Hematopoietic multipotent progenitor cell (in vitro differentiated cells): ENCODE measurements around the gene MTERF1. TPM values are rescaled to one million over a fixed set of nuclear protein-coding genes. Genes with fewer than 3 reads are reported as not detected.

Experiments used
- DNase-seq, 3 donors: peaks; one replicate each; pipeline ENCODE4 v3.0.0-alpha.2; 2011 to 2015; ENCODE audit warnings: low read depth in 2 of 3, low spot score in 2 of 3
- total RNA-seq: library from RNA; depleted of rRNA; stranded (reverse); fragments of >200 nt; gene quantifications from one replicate; pipeline ENCODE4 v1.2.3, GENCODE V29; 2012

The MTERF1 gene
- total RNA-seq, 1 donor, result 4.6 TPM

- DNase-seq, result no peak
Observed at GRCh38 chr7:91835826-91836368, 44.6 kb downstream of the MTERF1 start.

- no peak for DNase-seq
Observed at GRCh38 chr7:91835091-91835825, 45.2 kb downstream of the MTERF1 start.

GRCh38 chr7:91832493-91833045 lies 47.9 kb downstream of the MTERF1 start:
- DNase-seq, result no peak

GRCh38 chr7:91827169-91827568 lies 53.3 kb downstream of the MTERF1 start:
- DNase-seq, result no peak

GRCh38 chr7:91826377-91826776 lies 54.1 kb downstream of the MTERF1 start:
- DNase-seq, result no peak

GRCh38 chr7:91824201-91824600 lies 56.3 kb downstream of the MTERF1 start:
- no peak for DNase-seq

Other genes with a start within 250 kb of the MTERF1 start
- gene AKAP9, start 60.2 kb upstream of the MTERF1 start, total RNA-seq, result 22.1 TPM